GM18873 (cell line): Measurements from ENCODE around the gene ATE1.
"Not testable (repeated sequence)": the region's sequence is repeated elsewhere in the genome, so short reads cannot be mapped to it uniquely, and the experiment has no call there.

Experiments
- ATAC-seq: cut with Tn5 transposase; IDR thresholded peaks from one replicate; pipeline ENCODE4 v1.9.1; 2021; ENCODE audit warnings: mild to moderate bottlenecking, moderate library complexity, moderate number of reproducible peaks; ENCODE audit not compliant: unreplicated experiment, low FRiP score

ATE1 gene

GRCh38 chr10:121800146-121800545 is 127.7 kb downstream of the ATE1 start:
- no peak for ATAC-seq

GRCh38 chr10:121797490-121797889 is 130.3 kb downstream of the ATE1 start:
- ATAC-seq, result no peak

DNA sequence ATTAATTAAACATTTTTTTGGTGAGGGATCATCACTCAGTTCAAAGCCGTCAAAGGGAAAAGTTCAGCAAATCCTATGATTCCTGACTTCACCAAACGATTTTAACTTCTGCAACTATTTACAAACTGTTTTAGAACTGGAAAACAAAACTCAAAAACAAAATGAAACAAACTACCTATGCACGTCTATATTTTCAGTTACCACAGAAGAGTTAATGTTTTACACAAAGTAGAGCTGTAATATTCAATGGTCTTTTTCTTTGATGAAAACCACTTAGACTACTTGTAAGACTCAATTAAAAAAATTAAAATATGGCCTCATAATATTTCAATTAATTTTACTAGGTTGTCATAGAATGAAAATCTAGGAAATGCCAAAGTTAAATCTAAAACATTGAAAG is 131.5 kb downstream of the ATE1 start:
- no peak for ATAC-seq

GRCh38 chr10:121792198-121792597 is 135.6 kb downstream of the ATE1 start:
- ATAC-seq, result no peak

DNA sequence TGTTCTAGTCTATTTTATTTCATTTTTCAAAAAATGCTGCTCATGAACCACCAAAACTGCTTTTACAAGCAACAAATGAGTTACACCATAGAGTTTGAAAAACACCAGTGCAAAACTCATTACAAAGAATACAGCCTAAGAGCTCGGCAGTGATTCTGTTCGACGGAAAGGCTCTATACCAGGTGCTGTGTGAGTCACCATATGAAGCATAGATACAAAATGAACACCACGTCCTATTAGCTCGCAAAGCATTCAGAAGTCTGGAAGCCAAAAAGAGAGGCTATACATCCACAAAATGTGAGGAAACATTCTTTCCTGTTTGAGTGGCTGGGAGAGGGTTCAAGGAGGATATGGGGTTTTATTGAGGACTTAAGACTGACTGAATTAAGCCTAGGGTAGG is 136.1 kb downstream of the ATE1 start:
- no peak for ATAC-seq

- no peak for ATAC-seq
Measured at GRCh38 chr10:121788717-121789116, 139.1 kb downstream of the ATE1 start.

- ATAC-seq, result no peak
Measured at GRCh38 chr10:121788115-121788514, 139.7 kb downstream of the ATE1 start.

DNA sequence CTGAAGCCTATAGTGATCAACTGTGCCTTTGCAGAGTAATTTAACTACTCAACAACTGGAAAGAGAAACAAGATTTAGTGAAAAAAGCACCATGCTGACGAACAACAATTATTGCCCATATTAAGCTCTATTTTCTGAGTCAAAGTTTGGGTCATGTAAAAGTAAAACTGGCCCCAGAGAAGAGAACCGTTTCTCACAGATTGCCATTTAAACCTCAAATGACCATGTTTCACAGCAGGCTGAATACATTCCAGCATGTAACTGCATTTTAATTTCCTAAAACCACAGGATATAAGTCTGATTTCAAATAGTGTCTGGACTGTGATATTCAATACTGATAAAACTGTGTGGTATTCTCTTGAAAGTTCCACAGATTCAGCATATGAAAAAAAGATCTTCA is 140.7 kb downstream of the ATE1 start:
- no peak for ATAC-seq

DNA sequence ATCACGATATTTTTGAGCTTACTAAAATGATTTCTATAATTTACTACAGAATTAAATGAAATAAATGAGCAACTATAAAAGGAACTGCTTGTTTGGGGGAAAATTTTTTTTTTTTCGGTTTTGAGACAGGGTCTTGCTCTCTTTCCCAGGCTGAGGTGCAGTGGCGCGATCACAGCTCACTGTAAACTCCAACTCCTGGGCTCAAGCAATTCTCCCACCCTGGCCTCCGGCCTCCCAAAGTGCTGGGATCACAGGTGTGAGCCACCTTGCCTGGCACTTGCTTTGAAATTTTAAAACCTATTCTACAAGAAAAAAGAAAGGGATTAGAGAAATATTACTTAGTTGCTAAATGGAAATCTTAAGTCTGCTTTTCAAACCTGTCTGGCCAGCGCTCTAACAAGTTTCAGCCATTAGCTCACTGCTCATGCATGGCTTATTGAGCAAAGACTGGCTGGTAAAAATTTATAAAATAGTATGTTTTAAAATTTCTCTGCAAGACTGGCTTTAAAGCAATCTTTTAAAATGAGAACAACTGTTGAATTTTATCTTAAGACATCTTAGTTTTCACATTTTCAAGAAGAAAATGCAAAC is 144.0 kb downstream of the ATE1 start:
- ATAC-seq, result no peak

- no peak for ATAC-seq
Measured at GRCh38 chr10:121781101-121781500, 146.7 kb downstream of the ATE1 start.

- no peak for ATAC-seq
Measured at GRCh38 chr10:121774813-121775212, 153.0 kb downstream of the ATE1 start.

GRCh38 chr10:121774404-121774803 is 153.4 kb downstream of the ATE1 start:
- no peak for ATAC-seq

GRCh38 chr10:121772884-121773283 is 154.9 kb downstream of the ATE1 start:
- ATAC-seq, result no peak

DNA sequence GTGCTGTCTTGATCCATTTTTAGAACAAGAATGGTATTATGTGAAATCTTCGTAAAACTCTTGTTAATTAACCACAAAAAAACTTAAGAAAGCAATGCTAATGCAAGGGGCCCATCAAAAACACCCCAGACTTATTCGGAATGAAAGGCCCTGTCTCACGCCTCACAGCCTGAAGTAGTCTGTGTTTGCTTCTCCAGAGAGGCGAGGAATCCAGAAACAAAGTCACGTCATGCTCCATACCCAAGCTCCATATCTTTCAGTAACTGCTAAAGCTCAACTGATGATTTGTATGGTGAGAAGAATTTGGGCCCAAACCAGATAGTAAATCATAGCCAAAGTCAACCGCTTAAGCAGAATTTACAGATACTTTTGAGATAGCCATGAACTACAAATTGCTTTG is 155.4 kb downstream of the ATE1 start:
- no peak for ATAC-seq

GRCh38 chr10:121771966-121772365 is 155.9 kb downstream of the ATE1 start:
- ATAC-seq, result no peak

GRCh38 chr10:121766426-121766825 is 161.4 kb downstream of the ATE1 start:
- no peak for ATAC-seq

DNA sequence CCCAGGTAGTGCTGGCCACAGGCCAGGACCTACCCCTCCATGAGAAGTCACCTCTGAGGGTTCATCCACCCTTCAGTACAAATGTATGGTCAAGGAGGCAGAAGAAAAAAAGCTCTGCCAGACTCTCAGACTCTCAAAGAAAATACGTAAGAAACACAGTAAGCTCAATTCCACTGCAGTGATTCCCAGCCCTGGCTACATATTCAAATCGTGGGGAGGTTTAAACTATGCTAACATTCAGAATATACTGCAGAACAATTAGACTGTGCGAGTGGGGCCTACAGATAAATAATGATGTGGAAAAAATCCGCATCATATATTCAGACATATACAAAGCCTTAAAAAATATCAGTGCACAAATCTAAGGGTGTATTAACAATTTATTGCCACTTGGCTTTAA is 162.6 kb downstream of the ATE1 start:
- no peak for ATAC-seq

DNA sequence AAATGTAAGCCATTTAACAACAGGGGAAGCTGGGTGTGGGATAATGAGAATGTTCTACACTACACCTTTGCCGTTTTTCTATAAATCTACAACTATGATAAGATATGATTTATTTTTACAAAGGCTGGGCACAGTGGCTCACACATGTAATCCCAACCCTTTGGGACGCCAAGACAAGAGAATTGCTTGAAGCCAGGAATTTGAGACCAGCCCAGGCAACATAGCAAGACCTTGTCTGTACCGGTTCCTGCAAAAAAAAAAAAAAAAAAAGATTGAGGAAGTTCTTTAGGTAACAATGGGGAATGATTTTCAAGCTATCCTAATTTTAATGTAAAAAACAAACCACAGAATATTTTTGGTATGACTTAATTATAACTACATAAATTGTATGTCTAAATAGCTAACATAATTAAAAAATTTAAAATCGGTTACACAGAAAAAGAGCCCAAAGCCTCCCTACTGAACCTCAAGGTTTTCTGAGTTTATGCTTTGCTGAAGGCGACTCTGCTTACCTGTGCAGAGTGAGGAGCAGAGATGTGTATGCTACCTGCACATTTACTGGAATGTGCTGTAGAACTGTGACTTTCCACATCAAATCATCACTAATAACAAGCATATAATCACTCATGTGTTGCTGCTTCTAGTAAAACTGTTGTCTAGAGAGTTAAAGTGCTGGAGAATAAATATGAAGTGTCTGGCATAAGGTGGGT is 163.4 kb downstream of the ATE1 start:
- ATAC-seq, result no peak

- ATAC-seq, result not testable (repeated sequence)
Measured at GRCh38 chr10:121757241-121757640, 170.6 kb downstream of the ATE1 start.

- ATAC-seq, result not testable (repeated sequence)
Measured at GRCh38 chr10:121755496-121755895, 172.3 kb downstream of the ATE1 start.

- ATAC-seq, result peak; percentile 24
Measured at GRCh38 chr10:121754666-121755065, 173.2 kb downstream of the ATE1 start.

DNA sequence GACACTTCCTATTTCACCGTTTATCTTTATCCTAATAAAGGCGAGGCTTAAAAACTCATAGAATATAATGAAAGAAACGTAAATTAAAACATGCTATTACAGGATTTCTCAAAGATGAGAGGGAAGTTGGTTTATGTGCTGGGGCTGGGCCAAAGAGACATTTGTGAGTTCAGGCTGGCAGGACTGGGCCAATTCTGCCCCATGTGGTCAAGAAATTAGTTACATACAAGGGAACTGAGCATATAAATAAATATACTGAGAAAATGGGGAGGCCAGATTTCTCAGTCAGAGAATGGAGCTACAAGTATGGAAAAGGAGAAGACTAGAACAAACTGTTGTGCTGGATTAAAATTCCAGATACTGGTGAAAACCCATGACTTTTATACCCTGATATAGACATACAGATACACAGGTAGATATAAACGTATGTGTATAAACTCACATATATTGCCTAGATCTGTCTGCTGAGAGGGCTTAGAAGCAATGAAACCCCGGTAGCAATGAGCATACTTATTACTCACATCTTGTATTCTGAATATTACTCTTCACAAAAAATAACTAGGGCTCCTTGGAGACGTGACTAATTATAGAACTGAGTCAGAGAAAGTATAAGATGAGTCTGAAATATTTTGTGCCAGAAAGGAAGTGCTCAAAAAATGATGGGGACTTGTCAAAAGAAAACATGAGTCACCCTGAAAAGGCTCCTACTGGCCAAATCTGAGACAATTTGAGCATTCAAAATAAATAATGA is 173.9 kb downstream of the ATE1 start:
- peak; percentile 78 for ATAC-seq
